Uterus (tissue), 2 donors: ENCODE data around the gene ATP9B.

Source experiments
- POLR2A ChIP-seq, 2 donors: fragments of 450-650 bp; IDR thresholded peaks; one replicate each; pipeline ENCODE4 v1.6.1; 2016; ENCODE audit warnings: antibody characterized with exemption in 2 of 2, mild to moderate bottlenecking in 1 of 2, moderate library complexity in 1 of 2
- TF ChIP-seq, protein P1 (sequence below), 4 experiments: fragments of 200-600 bp in 2 of 4; fragments of 450-650 bp in 2 of 4; sonication (generic) in 2 of 4; IDR thresholded peaks; one replicate each; pipeline ENCODE4 v1.5.1; 2016 to 2019; ENCODE audit warnings: antibody characterized with exemption in 4 of 4, mild to moderate bottlenecking in 2 of 4, moderate library complexity in 1 of 4

DNA sequence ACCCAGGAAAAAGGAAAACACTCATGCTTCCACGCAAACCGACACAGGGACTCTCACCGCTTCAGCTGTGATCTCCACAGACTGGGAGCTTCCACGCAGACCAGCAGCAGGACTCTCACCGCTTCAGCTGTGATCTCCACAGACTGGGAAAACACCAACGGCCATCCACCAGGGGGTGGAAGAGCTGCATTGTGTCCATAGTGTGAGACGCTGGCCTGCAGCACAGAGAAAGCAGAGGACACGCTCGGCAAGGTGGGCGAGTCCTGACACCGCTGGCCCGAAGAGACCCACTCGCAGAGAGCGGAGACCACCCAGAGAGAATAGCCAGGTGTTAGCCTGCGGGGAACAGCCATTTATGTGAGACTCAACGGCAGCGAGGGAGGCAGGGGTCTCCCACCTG, 284.1 kb downstream of the ATP9B start:
- TF ChIP-seq, protein P1, sequence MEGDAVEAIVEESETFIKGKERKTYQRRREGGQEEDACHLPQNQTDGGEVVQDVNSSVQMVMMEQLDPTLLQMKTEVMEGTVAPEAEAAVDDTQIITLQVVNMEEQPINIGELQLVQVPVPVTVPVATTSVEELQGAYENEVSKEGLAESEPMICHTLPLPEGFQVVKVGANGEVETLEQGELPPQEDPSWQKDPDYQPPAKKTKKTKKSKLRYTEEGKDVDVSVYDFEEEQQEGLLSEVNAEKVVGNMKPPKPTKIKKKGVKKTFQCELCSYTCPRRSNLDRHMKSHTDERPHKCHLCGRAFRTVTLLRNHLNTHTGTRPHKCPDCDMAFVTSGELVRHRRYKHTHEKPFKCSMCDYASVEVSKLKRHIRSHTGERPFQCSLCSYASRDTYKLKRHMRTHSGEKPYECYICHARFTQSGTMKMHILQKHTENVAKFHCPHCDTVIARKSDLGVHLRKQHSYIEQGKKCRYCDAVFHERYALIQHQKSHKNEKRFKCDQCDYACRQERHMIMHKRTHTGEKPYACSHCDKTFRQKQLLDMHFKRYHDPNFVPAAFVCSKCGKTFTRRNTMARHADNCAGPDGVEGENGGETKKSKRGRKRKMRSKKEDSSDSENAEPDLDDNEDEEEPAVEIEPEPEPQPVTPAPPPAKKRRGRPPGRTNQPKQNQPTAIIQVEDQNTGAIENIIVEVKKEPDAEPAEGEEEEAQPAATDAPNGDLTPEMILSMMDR (IDR thresholded peaks at IDR 0.05), result no peak
- no peak for TF ChIP-seq POLR2A (IDR thresholded peaks at IDR 0.05)
